AG09309 (cell line): Measurements from ENCODE around the gene SPRY1.

Experiments
- DNase-seq: peaks from one replicate; pipeline ENCODE4 v3.0.0-alpha.2; 2010; ENCODE audit warnings: low read depth
- H3K4me3 ChIP-seq: 2 replicates; pipeline ENCODE4 v1.5.1; 2011; ENCODE audit warnings: mild to moderate bottlenecking, low read depth, low read length, moderate library complexity; ENCODE audit not compliant: control insufficient read depth
- CTCF ChIP-seq: IDR thresholded peaks from 2 replicates; pipeline ENCODE4 v1.5.1; 2011; ENCODE audit warnings: mild to moderate bottlenecking, low read depth, low read length, inconsistent platforms; ENCODE audit not compliant: insufficient read depth, control insufficient read depth; ENCODE audit errors: missing control alignments

The SPRY1 gene

GRCh38 chr4:123396307-123397143 lies at the start of gene SPRY1:
Gene SPRY1 (plus strand): TSS chr4:123396795. CDS start chr4:123401592, 4,797 bp downstream.
- peak within 1 kb of the TSS; percentile 55 for H3K4me3 ChIP-seq
- no peak for TF ChIP-seq CTCF
- DNase-seq: no peak

- DNase-seq: no peak
- no peak for TF ChIP-seq CTCF
Observed at GRCh38 chr4:123346951-123347350, 49.6 kb upstream of the SPRY1 start.

DNA sequence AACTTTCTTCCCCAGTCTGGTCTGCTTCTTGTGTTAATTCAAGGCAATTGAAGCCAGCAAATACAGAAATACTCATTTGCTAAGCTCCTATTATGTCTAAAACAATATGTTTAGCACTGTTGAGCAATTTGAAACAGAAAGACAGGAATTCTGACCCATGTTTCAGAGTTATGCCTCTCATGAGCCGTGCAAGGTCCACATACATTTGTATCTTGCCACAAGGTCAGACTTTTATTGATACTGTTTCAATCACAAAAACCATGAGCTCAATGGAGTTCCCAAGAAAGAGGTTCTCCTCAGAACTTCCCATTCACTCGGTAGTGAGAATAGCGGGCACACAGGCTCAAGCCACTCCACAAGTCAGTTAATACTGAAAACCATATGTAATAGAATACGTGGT lies 47.6 kb upstream of the SPRY1 start:
- no peak overlapping the region for H3K4me3 ChIP-seq
- no peak for TF ChIP-seq CTCF
- DNase-seq: no peak

More at GRCh38 chr4:123346951-123347350, 49.6 kb upstream of the SPRY1 start:
- no peak overlapping the region for H3K4me3 ChIP-seq

- no peak for TF ChIP-seq CTCF
- DNase-seq: no peak
- no peak overlapping the region for H3K4me3 ChIP-seq
Observed at GRCh38 chr4:123349421-123350190, 47.0 kb upstream of the SPRY1 start.

DNA sequence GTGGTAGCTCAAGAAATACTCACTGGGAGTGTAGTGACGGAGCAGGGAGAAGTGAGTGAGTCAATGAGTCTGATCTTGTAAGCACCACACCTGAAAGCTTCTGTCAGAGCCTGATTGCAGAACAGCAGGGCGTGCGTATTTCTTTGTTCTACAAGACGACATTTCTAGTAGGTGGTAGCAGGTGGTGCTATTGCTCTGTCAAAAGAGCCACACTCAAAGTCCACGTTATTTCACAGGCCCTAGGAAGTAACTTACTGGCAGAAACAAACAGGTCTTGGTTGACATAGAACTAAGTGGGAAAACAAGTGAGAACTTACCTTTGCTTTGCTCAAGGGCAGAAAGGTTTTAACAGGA lies 46.4 kb upstream of the SPRY1 start:
- TF ChIP-seq CTCF: no peak
- H3K4me3 ChIP-seq: no peak overlapping the region
- no peak for DNase-seq

DNA sequence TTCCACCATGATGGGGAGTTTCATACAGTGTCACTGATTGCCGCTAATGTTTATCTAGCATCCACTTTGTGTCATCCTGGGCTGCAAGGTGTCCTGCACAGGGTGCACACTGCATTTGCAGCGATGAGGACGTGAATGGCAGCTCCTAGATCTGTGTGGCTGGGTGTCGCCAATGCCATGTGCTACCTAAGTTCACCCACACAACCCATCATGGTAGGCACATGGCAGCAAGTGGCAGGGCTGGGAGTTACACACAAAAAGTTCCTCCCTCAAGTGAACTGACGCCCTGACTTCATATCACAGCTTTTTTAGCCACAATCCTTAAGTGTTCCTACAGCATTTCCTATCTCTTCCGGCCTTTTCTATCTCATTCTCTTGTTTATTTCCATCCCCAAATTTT lies 45.9 kb upstream of the SPRY1 start:
- no peak for TF ChIP-seq CTCF
- no peak for DNase-seq
- no peak overlapping the region for H3K4me3 ChIP-seq
